PC-9 (cell line): ENCODE data around the gene SLC6A20. TPM values are rescaled to one million over a fixed set of nuclear protein-coding genes. Genes with fewer than 3 reads are reported as not detected.

Source experiments
- BruUV-seq: library from RNA; stranded (reverse); fragments of 400-500 nt; replicated peaks from 2 replicates; lab custom pipeline; 2021; lab: Mats Ljungman, UMichigan
- CTCF ChIA-PET: fragments of 300-600 bp; sonication (Branson Sonifier 250); formaldehyde crosslinking; loops from one replicate; lab custom pipeline; 2022; ENCODE audit warnings: antibody characterized with exemption; lab: Charles Lee
- POLR2A ChIA-PET: fragments of 300-600 bp; sonication (Branson Sonifier 250); formaldehyde crosslinking; loops from one replicate; lab custom pipeline; 2022; ENCODE audit warnings: antibody characterized with exemption; ENCODE audit not compliant: unreplicated experiment; lab: Charles Lee
- DNase-seq, 2 experiments: peaks; one replicate each; pipeline versions ENCODE4 v3.0.0 to v3.0.0-alpha.2; 2015 to 2022; ENCODE audit warnings: mixed read lengths in 1 of 2
- H2AFZ ChIP-seq: fragments of 200-600 bp; sonication (generic); 2 replicates; pipeline ENCODE4 v1.8.1; 2017; ENCODE audit warnings: antibody characterized with exemption
- H3F3A ChIP-seq: fragments of 200-600 bp; sonication (generic); 2 replicates; pipeline ENCODE4 v1.8.1; 2017; ENCODE audit warnings: antibody characterized with exemption, mild to moderate bottlenecking, low read depth; ENCODE audit not compliant: insufficient read depth
- H3K27ac ChIP-seq: fragments of 200-600 bp; sonication (generic); 2 replicates; pipeline ENCODE4 v1.6.1; 2016; ENCODE audit warnings: mixed run types
- H3K27me3 ChIP-seq: fragments of 200-600 bp; sonication (generic); 2 replicates; pipeline ENCODE4 v1.6.1; 2016; ENCODE audit warnings: low read depth, mixed run types; ENCODE audit not compliant: insufficient read depth
- H3K36me3 ChIP-seq: fragments of 200-600 bp; sonication (generic); 2 replicates; pipeline ENCODE4 v1.6.1; 2016; ENCODE audit warnings: low read depth, mixed run types
- H3K4me1 ChIP-seq: fragments of 200-600 bp; sonication (generic); replicated peaks from 2 replicates; pipeline ENCODE4 v1.6.1; 2016; ENCODE audit warnings: mixed run types; ENCODE audit not compliant: insufficient read depth
- H3K4me2 ChIP-seq: fragments of 200-600 bp; sonication (generic); 2 replicates; pipeline ENCODE4 v1.6.1; 2017; ENCODE audit warnings: mixed run types
- H3K4me3 ChIP-seq: fragments of 200-600 bp; sonication (generic); 2 replicates; pipeline ENCODE4 v1.6.1; 2016; ENCODE audit warnings: mixed run types
- H3K79me2 ChIP-seq: fragments of 200-600 bp; sonication (generic); 2 replicates; pipeline ENCODE4 v1.6.1; 2017; ENCODE audit warnings: low read depth, mixed run types
- H3K9me2 ChIP-seq: fragments of 200-600 bp; sonication (generic); 2 replicates; pipeline ENCODE4 v1.8.1; 2017; ENCODE audit warnings: mild to moderate bottlenecking; ENCODE audit not compliant: insufficient read depth
- H3K9me3 ChIP-seq: fragments of 200-600 bp; sonication (generic); 2 replicates; pipeline ENCODE4 v1.8.1; 2016; ENCODE audit warnings: low read depth; ENCODE audit not compliant: insufficient read depth
- H4K20me1 ChIP-seq: fragments of 200-600 bp; sonication (generic); 2 replicates; pipeline ENCODE4 v1.8.1; 2017; ENCODE audit not compliant: insufficient read depth
- EZH2 ChIP-seq: fragments of 200-600 bp; sonication (generic); IDR thresholded peaks from 2 replicates; pipeline ENCODE4 v1.8.0; 2017; ENCODE audit warnings: antibody characterized with exemption, low read depth
- intact Hi-C: fragments of 100-400 bp; cut with micrococcal nuclease; formaldehyde crosslinking; loops from one replicate; pipeline ENCODE4 v1.10.0; 2022; ENCODE audit not compliant: unreplicated experiment
- total RNA-seq: library from RNA; stranded (reverse); gene quantifications from 2 replicates; pipeline ENCODE4 v1.2.3, GENCODE V29; 2021
- TF ChIP-seq, protein P1 (sequence below): fragments of 200-600 bp; sonication (generic); conservative IDR thresholded peaks from 2 replicates; pipeline ENCODE4 v1.6.1; 2017; ENCODE audit warnings: mixed run types, antibody characterized with exemption, mild to moderate bottlenecking, moderate library complexity

SLC6A20 gene
- total RNA-seq, 1 experiment from 2014 or later = not detected

DNA sequence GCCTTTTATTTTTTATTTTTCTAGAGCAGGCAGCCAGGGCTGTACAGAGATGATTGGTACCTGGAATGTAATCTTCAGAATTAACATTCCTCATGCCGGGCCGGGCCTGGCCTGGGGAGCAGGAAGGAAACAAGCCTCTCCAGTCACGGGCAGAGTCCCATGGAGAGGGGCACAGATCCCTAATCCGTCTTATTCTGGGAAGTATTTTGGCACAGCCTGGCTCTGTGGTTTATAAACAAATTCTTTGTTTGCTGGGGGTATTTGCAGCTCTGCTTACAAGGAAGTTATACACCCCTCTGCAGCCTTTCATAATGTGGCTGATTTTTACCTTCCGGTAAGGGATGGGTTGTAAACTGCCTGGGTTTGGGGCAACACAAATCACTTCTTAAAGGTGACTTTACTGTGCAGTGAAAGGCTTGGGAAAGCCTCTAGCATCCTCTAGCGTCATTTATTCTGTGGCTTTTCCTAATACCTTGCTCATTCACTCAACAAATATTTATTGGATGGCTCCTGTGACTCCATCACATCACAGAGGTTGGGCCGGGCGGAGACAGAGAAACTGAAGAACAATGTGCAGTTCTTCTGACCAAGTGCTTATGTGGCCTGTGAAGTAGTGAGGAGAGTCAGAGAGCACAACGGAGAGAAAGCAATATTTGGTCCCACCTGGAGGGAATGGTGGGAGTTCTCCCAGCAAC, 2.7 kb downstream of the SLC6A20 start:
- TF ChIP-seq EZH2 = no peak
- TF ChIP-seq, protein P1, sequence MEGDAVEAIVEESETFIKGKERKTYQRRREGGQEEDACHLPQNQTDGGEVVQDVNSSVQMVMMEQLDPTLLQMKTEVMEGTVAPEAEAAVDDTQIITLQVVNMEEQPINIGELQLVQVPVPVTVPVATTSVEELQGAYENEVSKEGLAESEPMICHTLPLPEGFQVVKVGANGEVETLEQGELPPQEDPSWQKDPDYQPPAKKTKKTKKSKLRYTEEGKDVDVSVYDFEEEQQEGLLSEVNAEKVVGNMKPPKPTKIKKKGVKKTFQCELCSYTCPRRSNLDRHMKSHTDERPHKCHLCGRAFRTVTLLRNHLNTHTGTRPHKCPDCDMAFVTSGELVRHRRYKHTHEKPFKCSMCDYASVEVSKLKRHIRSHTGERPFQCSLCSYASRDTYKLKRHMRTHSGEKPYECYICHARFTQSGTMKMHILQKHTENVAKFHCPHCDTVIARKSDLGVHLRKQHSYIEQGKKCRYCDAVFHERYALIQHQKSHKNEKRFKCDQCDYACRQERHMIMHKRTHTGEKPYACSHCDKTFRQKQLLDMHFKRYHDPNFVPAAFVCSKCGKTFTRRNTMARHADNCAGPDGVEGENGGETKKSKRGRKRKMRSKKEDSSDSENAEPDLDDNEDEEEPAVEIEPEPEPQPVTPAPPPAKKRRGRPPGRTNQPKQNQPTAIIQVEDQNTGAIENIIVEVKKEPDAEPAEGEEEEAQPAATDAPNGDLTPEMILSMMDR = no peak
- Histone ChIP-seq H3K9me2 (no peaks in the 10 kb centered on the region), H4K20me1 (no peaks in the 10 kb centered on the region), H3K4me2 (peak overlapping the region; percentile 4), H3K9me3 (no peaks in the 10 kb centered on the region), H3K27ac (no peak overlapping the region), H3F3A (peaks cover 7% of the 10 kb centered on the region; the same call in 1 of the 2 replicates), H3K4me3 (no peak overlapping the region), H3K4me1 (peaks cover 8% of the 10 kb centered on the region; the same call in 1 of the 2 replicates), H3K36me3 (no peaks in the 10 kb centered on the region), H2AFZ (no peak overlapping the region), H3K27me3 (no peaks in the 10 kb centered on the region), H3K79me2 (no peaks in the 10 kb centered on the region)
- CTCF ChIA-PET = no interaction called here
- peak in 1 of 2 experiments; percentile 64 for DNase-seq
- intact Hi-C loops = no loop called here
- BruUV-seq = no TSS peak
- POLR2A ChIA-PET = interaction anchor here (0.6 to 0.7 kb wide), 2 partner anchors 13 to 202 kb away, joined by 4 read pairs; no protein-coding TSS in a partner anchor

GRCh38 chr3:45792516-45793172, 3.7 kb downstream of the SLC6A20 start:
- BruUV-seq = no TSS peak
- Histone ChIP-seq H3K36me3 (no peaks in the 10 kb centered on the region), H4K20me1 (no peaks in the 10 kb centered on the region), H3K9me3 (no peaks in the 10 kb centered on the region), H2AFZ (no peak overlapping the region), H3F3A (peaks cover 7% of the 10 kb centered on the region; the same call in 1 of the 2 replicates), H3K9me2 (no peaks in the 10 kb centered on the region), H3K4me2 (no peak overlapping the region), H3K27ac (no peak overlapping the region), H3K79me2 (no peaks in the 10 kb centered on the region), H3K4me3 (no peak overlapping the region), H3K4me1 (peaks cover 8% of the 10 kb centered on the region; the same call in 1 of the 2 replicates), H3K27me3 (no peaks in the 10 kb centered on the region)
- ChIA-PET CTCF (no interaction called here), POLR2A (interaction anchor here (0.6 kb wide), 1 partner anchor 14 kb away, joined by 4 read pairs; no protein-coding TSS in a partner anchor)
- intact Hi-C loops = no loop called here
- no peak for DNase-seq
- TF ChIP-seq EZH2 = no peak
- TF ChIP-seq, protein P1 = no peak

GRCh38 chr3:45792036-45792435, 4.3 kb downstream of the SLC6A20 start:
- H3K4me3 ChIP-seq = no peak overlapping the region
- H3K27ac ChIP-seq = no peak overlapping the region
- H2AFZ ChIP-seq = no peak overlapping the region
- no peak overlapping the region for H3K4me2 ChIP-seq
- DNase-seq = no peak
- ChIA-PET POLR2A (no interaction called here), CTCF (no interaction called here)
- no peaks in the 10 kb centered on the region for H3K9me3 ChIP-seq
- no peaks in the 10 kb centered on the region for H3K9me2 ChIP-seq
- TF ChIP-seq EZH2 = no peak
- TF ChIP-seq, protein P1 = no peak
- no peaks in the 10 kb centered on the region for H3K79me2 ChIP-seq
- H4K20me1 ChIP-seq = no peaks in the 10 kb centered on the region
- intact Hi-C loops = no loop called here
- no peaks in the 10 kb centered on the region for H3K36me3 ChIP-seq
- H3F3A ChIP-seq = peaks cover 7% of the 10 kb centered on the region; the same call in 1 of the 2 replicates
- BruUV-seq = no TSS peak
- H3K27me3 ChIP-seq = no peaks in the 10 kb centered on the region
- H3K4me1 ChIP-seq = peaks cover 8% of the 10 kb centered on the region; the same call in 1 of the 2 replicates
